Measurements from ENCODE around the gene SHISA2. TPM values are rescaled to one million over a fixed set of nuclear protein-coding genes. Genes with fewer than 3 reads are reported as not detected.

SHISA2 gene
- total RNA-seq, 1 donor from 2014 or later, result 26.3 TPM

DNA sequence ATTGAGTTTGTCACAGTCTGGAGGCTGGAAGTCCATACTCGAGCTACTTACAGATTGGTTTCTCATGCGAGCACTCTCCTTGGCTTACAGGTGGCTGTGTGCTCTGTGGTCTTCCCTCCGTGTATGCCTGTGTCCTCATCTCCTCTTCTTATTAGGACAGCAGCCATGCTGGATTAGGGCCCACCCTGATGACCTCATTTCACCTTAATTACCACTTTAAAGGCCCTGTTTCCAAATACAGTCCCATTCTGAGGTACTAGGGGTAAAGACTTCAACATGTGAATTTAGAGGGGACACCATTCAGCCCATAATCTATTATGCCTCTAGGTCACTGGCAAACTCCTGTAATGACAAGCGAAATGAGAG lies 40.6 kb downstream of the SHISA2 start:
- TF ChIP-seq CTCF (IDR thresholded peaks at IDR 0.05), result no peak
- no peak for ATAC-seq

GRCh38 chr13:26010487-26011207 lies 41.2 kb downstream of the SHISA2 start:
- no peak for ATAC-seq

More for the DNA sequence above, 40.6 kb downstream of the SHISA2 start:
- H3K27me3 ChIP-seq, result no peaks in the 10 kb centered on the region
- no peak overlapping the region for H3K4me3 ChIP-seq
- intact Hi-C loops (cut with DNase I), result no loop called here
- DNase-seq, result no peak
- no peaks in the 10 kb centered on the region for H3K36me3 ChIP-seq
- no peaks in the 10 kb centered on the region for H3K4me1 ChIP-seq
- no peak overlapping the region for H3K27ac ChIP-seq
- H3K9me3 ChIP-seq, result no peaks in the 10 kb centered on the region

GRCh38 chr13:26007261-26008125 lies 44.3 kb downstream of the SHISA2 start:
- H3K4me1 ChIP-seq, result no peaks in the 10 kb centered on the region
- DNase-seq (no peak), ATAC-seq (no peak)
- no peaks in the 10 kb centered on the region for H3K27me3 ChIP-seq
- H3K4me3 ChIP-seq, result no peak overlapping the region
- no peaks in the 10 kb centered on the region for H3K9me3 ChIP-seq
- H3K27ac ChIP-seq, result no peak overlapping the region
- no peaks in the 10 kb centered on the region for H3K36me3 ChIP-seq
- no peak for TF ChIP-seq CTCF (IDR thresholded peaks at IDR 0.05)
- intact Hi-C loops (cut with DNase I), result no loop called here

More at GRCh38 chr13:26010487-26011207, 41.2 kb downstream of the SHISA2 start:
- intact Hi-C loops (cut with DNase I), result no loop called here
- Histone ChIP-seq H3K27me3 (no peaks in the 10 kb centered on the region), H3K4me3 (no peak overlapping the region), H3K9me3 (no peaks in the 10 kb centered on the region), H3K36me3 (no peaks in the 10 kb centered on the region), H3K4me1 (no peaks in the 10 kb centered on the region), H3K27ac (no peak overlapping the region)
- DNase-seq, result no peak
- TF ChIP-seq CTCF (IDR thresholded peaks at IDR 0.05), result no peak

Other genes with a start within 250 kb of the SHISA2 start
- gene RNF6, start 170.3 kb upstream of the SHISA2 start, total RNA-seq, result 29.5 TPM
- 11.2 TPM for gene CDK8, start 202.1 kb upstream of the SHISA2 start, total RNA-seq